Measurements from ENCODE around the gene BET1. TPM values are rescaled to one million over a fixed set of nuclear protein-coding genes. Genes with fewer than 3 reads are reported as not detected.

Gene BET1
- total RNA-seq, 1 experiment from 2014 or later, result 44.3 TPM

DNA sequence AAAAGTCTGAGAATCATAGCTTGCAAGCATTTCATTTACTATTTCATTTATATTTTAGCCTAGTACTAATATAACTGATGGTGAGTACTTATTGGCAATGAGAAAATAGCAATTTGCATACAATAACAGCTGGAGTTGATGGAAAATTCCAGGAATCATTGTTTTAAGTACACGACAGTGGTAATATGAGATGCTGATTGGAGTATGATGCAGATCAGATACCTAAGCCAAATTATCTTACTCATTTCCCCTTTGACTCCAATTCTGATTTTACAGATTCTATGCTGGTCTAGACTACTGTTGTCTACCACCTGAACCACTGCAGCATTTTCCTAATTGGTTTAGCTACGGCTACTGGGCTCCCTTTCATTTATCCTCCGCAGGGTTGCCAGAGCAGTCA, 45.9 kb downstream of the BET1 start:
- peak; percentile 61 for DNase-seq (ENCODE audit: low read depth)

DNA sequence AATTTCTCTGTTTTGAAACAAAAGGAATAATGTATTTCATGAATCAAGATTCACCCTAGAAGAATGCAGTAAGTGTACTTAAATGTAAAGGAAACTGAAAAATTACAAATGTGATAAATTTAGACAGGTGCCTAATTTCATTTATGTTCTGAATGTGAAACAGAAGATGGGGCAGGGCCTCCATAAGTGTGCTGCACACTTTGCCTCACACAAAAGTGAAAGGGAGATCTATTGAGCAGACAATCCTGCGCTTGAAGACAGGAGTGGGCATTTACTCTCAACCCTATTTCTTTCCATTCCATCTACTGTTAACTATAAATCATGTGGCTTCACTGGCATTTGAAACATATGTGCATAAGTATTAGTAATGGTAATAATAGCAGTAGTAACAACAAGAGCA, 46.4 kb downstream of the BET1 start:
- no peak for DNase-seq (ENCODE audit: low read depth)

DNA sequence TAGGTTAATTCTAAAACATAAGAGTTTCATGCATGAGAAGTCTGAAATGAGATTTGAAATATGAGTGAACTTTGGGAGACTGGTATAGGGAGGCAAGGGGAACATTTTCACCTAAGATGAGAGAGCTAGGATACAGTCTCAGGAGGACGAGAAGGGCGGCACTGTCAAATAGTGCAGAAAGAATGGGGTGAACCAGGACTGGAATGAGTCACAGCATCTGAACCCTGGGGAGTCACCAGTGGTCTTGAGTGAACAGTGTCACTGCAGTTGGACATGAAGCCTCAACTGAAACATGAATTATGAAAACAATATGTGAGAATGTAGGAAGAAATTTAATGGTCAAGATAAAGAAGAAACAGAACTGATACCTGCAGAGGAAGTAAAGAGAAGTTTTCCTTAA, 48.9 kb downstream of the BET1 start:
- no peak for DNase-seq (ENCODE audit: low read depth)

DNA sequence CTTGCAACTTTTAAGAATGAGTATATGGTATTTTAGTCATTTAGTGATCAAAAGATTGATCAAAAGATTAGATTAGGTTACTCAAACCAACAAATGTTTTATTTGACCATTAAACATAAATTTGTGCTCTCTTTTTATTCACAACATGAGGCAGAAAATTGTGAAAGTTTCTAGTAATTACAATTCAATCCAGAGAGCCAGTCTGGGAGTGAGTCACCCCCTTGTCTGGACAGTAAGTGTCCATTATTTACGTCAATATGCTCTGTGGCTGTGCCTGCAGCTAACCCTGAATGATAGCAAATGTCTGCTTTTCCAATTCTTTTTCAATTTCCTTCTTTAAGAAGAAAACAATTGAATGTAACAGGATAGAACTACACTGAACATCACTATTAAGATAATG, 54.7 kb downstream of the BET1 start:
- peak; percentile 77 for DNase-seq (ENCODE audit: low read depth)

DNA sequence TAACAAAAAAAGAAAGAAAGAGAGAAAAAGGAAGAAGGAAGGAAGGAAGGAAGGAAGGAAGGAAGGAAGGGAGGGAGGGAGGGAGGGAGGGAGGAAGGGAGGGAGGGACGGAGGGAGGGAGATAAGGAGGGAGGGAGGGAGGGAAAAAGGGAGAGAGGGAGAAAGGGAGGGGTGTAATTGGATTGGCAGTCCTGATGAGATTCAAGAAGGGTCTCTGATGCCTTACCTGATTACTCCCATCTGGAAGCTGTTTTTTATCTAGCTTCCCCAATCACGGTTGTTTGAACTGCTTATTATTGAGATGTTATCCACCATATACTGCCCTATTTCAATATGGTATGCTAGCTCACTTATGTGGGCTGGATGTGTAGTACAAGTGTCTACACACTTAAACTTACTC, 55.3 kb downstream of the BET1 start:
- DNase-seq (ENCODE audit: low read depth), result no peak

DNA sequence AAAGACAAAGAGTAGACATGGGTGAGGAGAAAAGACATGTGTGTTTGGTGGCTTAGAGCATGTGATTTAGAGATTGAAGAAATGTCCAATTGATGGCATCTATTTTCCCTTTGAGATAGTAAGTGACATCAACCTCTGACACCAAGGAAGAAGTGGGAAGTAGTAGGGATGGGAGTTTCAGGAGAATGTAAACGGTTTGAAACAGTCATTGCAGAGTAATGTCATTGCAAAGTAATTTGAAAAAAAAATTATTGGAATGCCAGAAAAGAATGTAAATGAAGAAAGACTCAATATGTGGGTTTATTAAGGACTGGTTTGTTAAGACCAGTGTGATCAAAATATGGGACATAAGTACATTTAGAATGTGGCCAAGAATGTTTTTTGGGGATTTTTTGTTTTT, 56.0 kb downstream of the BET1 start:
- no peak for DNase-seq (ENCODE audit: low read depth)

GRCh38 chr7:93945756-93946535, 58.2 kb downstream of the BET1 start:
- DNase-seq (ENCODE audit: low read depth), result no peak

DNA sequence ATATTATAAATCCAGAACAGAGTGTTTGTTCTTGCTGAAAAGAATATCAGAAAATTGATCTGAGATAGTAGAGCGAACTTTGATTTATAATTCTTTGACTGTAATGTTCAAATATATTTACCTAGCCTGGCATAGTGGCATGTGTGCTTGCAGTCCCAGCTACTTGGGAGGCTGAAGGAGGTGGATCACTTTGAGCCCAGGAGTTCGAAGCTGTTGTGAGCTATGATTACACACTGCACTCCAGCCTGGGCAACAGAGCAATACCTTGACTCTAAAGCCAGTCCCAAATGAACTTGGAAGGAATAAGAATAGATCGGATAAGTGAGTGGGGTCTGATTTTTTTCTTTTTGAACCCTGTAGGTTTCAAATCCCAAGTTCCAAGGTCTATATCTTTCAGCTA, 59.1 kb downstream of the BET1 start:
- no peak for DNase-seq (ENCODE audit: low read depth)

DNA sequence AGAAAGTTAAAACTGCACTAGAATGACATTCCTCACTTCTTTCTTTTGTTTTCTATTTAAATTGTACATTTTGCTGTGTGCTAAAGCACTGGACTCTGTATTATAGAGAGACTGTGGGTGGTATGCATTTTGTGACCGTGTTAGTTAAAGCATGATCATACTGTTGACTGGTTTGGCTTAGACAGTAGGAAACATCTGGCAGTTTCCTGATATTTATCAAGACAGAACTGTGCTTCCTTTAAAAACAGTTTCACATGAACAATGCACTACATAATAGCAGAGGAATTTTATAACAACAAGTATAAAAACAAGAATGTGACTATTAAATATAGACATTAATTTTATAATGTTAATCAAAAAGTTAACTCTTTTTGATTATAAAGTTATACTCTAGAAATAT, 59.5 kb downstream of the BET1 start:
- no peak for DNase-seq (ENCODE audit: low read depth)

DNA sequence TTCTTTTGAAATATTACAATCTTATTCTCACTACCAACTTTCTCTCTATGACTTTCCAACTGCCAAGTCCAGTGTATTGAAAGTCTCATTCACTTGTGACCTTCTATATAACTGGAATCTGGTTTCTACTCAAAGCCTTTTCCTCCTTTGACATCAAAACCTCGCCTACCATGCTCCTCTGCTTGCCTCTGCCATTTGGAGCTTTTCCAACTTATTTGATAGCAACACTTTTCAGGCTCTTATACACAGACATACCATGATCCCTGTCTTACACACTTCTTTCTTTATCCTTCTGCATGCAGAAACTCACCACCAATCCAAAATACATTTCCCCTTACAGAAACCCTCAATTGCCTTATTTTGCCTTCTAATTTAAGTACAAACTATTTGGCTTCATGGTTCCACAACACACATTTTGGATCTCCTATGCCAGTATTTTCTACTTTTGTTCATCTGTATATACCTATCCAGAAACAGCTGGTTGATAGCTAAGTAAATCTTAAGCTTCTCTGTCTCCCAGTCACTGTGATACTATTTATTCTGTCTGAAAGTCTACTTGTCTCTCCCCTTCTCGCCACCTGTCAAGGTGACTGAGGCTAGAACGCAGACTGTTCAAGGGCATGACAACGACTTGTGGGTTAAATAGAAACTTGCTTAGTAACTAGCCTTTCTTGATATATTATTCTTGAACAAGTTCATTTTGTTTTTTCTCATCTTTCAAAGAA, 60.2 kb downstream of the BET1 start:
- no peak for DNase-seq (ENCODE audit: low read depth)

Other genes starting within 250 kb of the BET1 start
- gene TFPI2, start 113.6 kb downstream of the BET1 start, total RNA-seq (2014; rRNA removed), result 208 and 253 TPM in 2 replicates
- gene GNGT1, start 97.8 kb downstream of the BET1 start, total RNA-seq (2014; rRNA removed), result not detected in 2 replicates
- gene GNG11, start 82.6 kb downstream of the BET1 start, total RNA-seq (2014; rRNA removed), result 90.1 and 92.7 TPM in 2 replicates

Measured in LHCN-M2 (cell line).